ENCODE measurements around the gene ADNP. TPM values are rescaled to one million over a fixed set of nuclear protein-coding genes. Genes with fewer than 3 reads are reported as not detected.

ADNP gene
- total RNA-seq, 1 experiment from 2014 or later, result 27.5 TPM

DNA sequence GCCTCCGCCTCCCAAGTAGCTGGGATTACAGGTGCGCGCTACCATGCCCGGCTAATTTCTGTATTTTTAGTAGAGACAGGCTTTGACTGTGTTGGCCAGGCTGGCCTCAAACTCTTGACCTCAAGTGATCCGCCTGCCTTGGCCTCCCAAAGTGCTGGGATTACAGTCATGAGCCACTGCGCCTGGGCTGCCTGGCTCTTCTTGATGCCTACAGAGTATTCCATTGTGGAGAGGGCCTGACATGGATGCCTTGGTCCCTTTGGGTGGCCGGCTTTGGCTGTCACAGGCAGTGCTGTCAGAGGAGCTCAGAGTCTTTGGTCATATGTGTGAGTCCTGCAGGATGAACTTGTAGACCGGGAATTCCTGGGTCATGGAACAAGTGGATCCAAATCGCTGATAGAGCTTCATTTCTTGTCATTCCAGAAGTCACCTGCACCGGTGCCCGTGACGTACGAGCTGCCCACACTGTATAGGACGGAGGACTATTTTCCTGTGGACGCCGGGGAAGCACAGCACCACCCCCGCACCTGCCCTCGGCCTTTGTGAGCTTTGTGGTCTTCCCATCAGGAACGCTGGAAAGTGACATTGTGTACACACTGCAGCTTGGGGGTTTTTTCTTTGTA, 55.1 kb downstream of the ADNP start:
- Histone ChIP-seq H3K4me2 (ENCODE audit: low read length) (no peak overlapping the region), H3K4me3 (ENCODE audit: low read length) (no peak overlapping the region), H3K27ac (ENCODE audit: low read length) (no peak overlapping the region), H4K20me1 (ENCODE audit: low read length) (no peaks in the 10 kb centered on the region), H3K79me2 (ENCODE audit: low read length) (no peaks in the 10 kb centered on the region), H3K9me2 (replicated peaks; ENCODE audit: low read length) (no peaks in the 10 kb centered on the region), H3K4me1 (ENCODE audit: insufficient read depth, low read length) (no peaks in the 10 kb centered on the region), H3K9ac (ENCODE audit: low read length) (no peak overlapping the region), H2AFZ (ENCODE audit: low read length) (no peak overlapping the region), H3F3A (ENCODE audit: low read length, unreplicated experiment) (no peaks in the 10 kb centered on the region), H3K9me3 (ENCODE audit: low read length) (no peaks in the 10 kb centered on the region), H3K27me3 (ENCODE audit: low read length) (no peaks in the 10 kb centered on the region), H3K36me3 (ENCODE audit: low read depth, low read length) (no peaks in the 10 kb centered on the region)
- DNase-seq (no peak), ATAC-seq (no peak)
- no TSS peak for BruUV-seq (replicated peaks)
- CTCF ChIA-PET, result no interaction called here
- intact Hi-C loops (cut with micrococcal nuclease), result no loop called here
- TF ChIP-seq, protein P1, sequence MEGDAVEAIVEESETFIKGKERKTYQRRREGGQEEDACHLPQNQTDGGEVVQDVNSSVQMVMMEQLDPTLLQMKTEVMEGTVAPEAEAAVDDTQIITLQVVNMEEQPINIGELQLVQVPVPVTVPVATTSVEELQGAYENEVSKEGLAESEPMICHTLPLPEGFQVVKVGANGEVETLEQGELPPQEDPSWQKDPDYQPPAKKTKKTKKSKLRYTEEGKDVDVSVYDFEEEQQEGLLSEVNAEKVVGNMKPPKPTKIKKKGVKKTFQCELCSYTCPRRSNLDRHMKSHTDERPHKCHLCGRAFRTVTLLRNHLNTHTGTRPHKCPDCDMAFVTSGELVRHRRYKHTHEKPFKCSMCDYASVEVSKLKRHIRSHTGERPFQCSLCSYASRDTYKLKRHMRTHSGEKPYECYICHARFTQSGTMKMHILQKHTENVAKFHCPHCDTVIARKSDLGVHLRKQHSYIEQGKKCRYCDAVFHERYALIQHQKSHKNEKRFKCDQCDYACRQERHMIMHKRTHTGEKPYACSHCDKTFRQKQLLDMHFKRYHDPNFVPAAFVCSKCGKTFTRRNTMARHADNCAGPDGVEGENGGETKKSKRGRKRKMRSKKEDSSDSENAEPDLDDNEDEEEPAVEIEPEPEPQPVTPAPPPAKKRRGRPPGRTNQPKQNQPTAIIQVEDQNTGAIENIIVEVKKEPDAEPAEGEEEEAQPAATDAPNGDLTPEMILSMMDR (conservative IDR thresholded peaks at IDR 0.05; ENCODE audit: low read depth, low read length), result no peak
- TF ChIP-seq EZH2 (IDR thresholded peaks at IDR 0.05; ENCODE audit: low read length, unreplicated experiment) (no peak), EZH2phosphoT487 (IDR thresholded peaks at IDR 0.05; ENCODE audit: borderline replicate concordance, low read length) (no peak)
- POLR2A ChIA-PET (ENCODE audit: unreplicated experiment), result no interaction called here

- H3K9me2 ChIP-seq (replicated peaks; ENCODE audit: low read length), result no peaks in the 10 kb centered on the region
- H3K36me3 ChIP-seq (ENCODE audit: low read depth, low read length), result no peaks in the 10 kb centered on the region
- intact Hi-C loops (cut with micrococcal nuclease), result no loop called here
- no peak for DNase-seq
- no peak overlapping the region for H3K4me3 ChIP-seq (ENCODE audit: low read length)
- H3F3A ChIP-seq (ENCODE audit: low read length, unreplicated experiment), result no peaks in the 10 kb centered on the region
- H3K9ac ChIP-seq (ENCODE audit: low read length), result no peak overlapping the region
- ATAC-seq, result no peak
- no peak overlapping the region for H2AFZ ChIP-seq (ENCODE audit: low read length)
- no peak overlapping the region for H3K27ac ChIP-seq (ENCODE audit: low read length)
- no peaks in the 10 kb centered on the region for H4K20me1 ChIP-seq (ENCODE audit: low read length)
- no peaks in the 10 kb centered on the region for H3K79me2 ChIP-seq (ENCODE audit: low read length)
- ChIA-PET POLR2A (ENCODE audit: unreplicated experiment) (no interaction called here), CTCF (no interaction called here)
- no peak overlapping the region for H3K4me2 ChIP-seq (ENCODE audit: low read length)
- no peaks in the 10 kb centered on the region for H3K27me3 ChIP-seq (ENCODE audit: low read length)
- TF ChIP-seq, protein P1 (conservative IDR thresholded peaks at IDR 0.05; ENCODE audit: low read depth, low read length), result no peak
- TF ChIP-seq EZH2phosphoT487 (IDR thresholded peaks at IDR 0.05; ENCODE audit: borderline replicate concordance, low read length) (no peak), EZH2 (IDR thresholded peaks at IDR 0.05; ENCODE audit: low read length, unreplicated experiment) (no peak)
- BruUV-seq (replicated peaks), result no TSS peak
- H3K4me1 ChIP-seq (ENCODE audit: insufficient read depth, low read length), result no peaks in the 10 kb centered on the region
- H3K9me3 ChIP-seq (ENCODE audit: low read length), result no peaks in the 10 kb centered on the region
These were observed 56.2 kb downstream of the ADNP start for GRCh38 chr20:50874758-50875665.
